ENCODE data around the gene NKX3-2. TPM values are rescaled to one million over a fixed set of nuclear protein-coding genes. Genes with fewer than 3 reads are reported as not detected.

NKX3-2 gene
- not detected in 2 replicates for total RNA-seq

GRCh38 chr4:13543839-13544605, at the start of gene NKX3-2:
Gene NKX3-2, minus strand, starts transcription at chr4:13544508. Its CDS starts 94 bp downstream, at chr4:13544414.
- Histone ChIP-seq H3K36me3 (ENCODE audit: control insufficient read depth, insufficient read depth, low read length) (no peaks in the 10 kb centered on the region), H3K4me3 (ENCODE audit: low read depth, low read length) (peak within 1 kb of the TSS; percentile 47), H3K27me3 (ENCODE audit: control insufficient read depth, insufficient read depth, low read length) (peaks cover 87% of the 10 kb centered on the region)
- DNase-seq (ENCODE audit: low read depth), result no peak
- no peak for TF ChIP-seq CTCF (IDR thresholded peaks at IDR 0.05; ENCODE audit: insufficient read depth, low read length, poor library complexity, severe bottlenecking)

GRCh38 chr4:13592220-13592619, 47.9 kb upstream of the NKX3-2 start:
- no peak for TF ChIP-seq CTCF (IDR thresholded peaks at IDR 0.05; ENCODE audit: insufficient read depth, low read length, poor library complexity, severe bottlenecking)
- Histone ChIP-seq H3K27me3 (ENCODE audit: control insufficient read depth, insufficient read depth, low read length) (no peaks in the 10 kb centered on the region), H3K4me3 (ENCODE audit: low read depth, low read length) (no peak overlapping the region), H3K36me3 (ENCODE audit: control insufficient read depth, insufficient read depth, low read length) (peaks cover 1% of the 10 kb centered on the region)
- no peak for DNase-seq (ENCODE audit: low read depth)

GRCh38 chr4:13590766-13591165, 46.5 kb upstream of the NKX3-2 start:
- DNase-seq (ENCODE audit: low read depth), result no peak
- no peak for TF ChIP-seq CTCF (IDR thresholded peaks at IDR 0.05; ENCODE audit: insufficient read depth, low read length, poor library complexity, severe bottlenecking)
- H3K27me3 ChIP-seq (ENCODE audit: control insufficient read depth, insufficient read depth, low read length), result no peaks in the 10 kb centered on the region

GRCh38 chr4:13588954-13589353, 44.6 kb upstream of the NKX3-2 start:
- H3K36me3 ChIP-seq (ENCODE audit: control insufficient read depth, insufficient read depth, low read length), result peaks cover 1% of the 10 kb centered on the region
- H3K4me3 ChIP-seq (ENCODE audit: low read depth, low read length), result no peak overlapping the region
- TF ChIP-seq CTCF (IDR thresholded peaks at IDR 0.05; ENCODE audit: insufficient read depth, low read length, poor library complexity, severe bottlenecking), result no peak
- no peaks in the 10 kb centered on the region for H3K27me3 ChIP-seq (ENCODE audit: control insufficient read depth, insufficient read depth, low read length)
- DNase-seq (ENCODE audit: low read depth), result no peak

More at GRCh38 chr4:13590766-13591165, 46.5 kb upstream of the NKX3-2 start:
- peaks cover 1% of the 10 kb centered on the region for H3K36me3 ChIP-seq (ENCODE audit: control insufficient read depth, insufficient read depth, low read length)
- H3K4me3 ChIP-seq (ENCODE audit: low read depth, low read length), result no peak overlapping the region

GRCh38 chr4:13584481-13584880, 40.2 kb upstream of the NKX3-2 start:
- DNase-seq (ENCODE audit: low read depth), result no peak
- TF ChIP-seq CTCF (IDR thresholded peaks at IDR 0.05; ENCODE audit: insufficient read depth, low read length, poor library complexity, severe bottlenecking), result no peak
- no peak overlapping the region for H3K4me3 ChIP-seq (ENCODE audit: low read depth, low read length)
- H3K36me3 ChIP-seq (ENCODE audit: control insufficient read depth, insufficient read depth, low read length), result peaks cover 3% of the 10 kb centered on the region
- H3K27me3 ChIP-seq (ENCODE audit: control insufficient read depth, insufficient read depth, low read length), result no peaks in the 10 kb centered on the region

GRCh38 chr4:13580036-13580435, 35.7 kb upstream of the NKX3-2 start:
- H3K36me3 ChIP-seq (ENCODE audit: control insufficient read depth, insufficient read depth, low read length), result peaks cover 1% of the 10 kb centered on the region

More at GRCh38 chr4:13580036-13580435, 35.7 kb upstream of the NKX3-2 start:
- Histone ChIP-seq H3K27me3 (ENCODE audit: control insufficient read depth, insufficient read depth, low read length) (no peaks in the 10 kb centered on the region), H3K4me3 (ENCODE audit: low read depth, low read length) (no peak overlapping the region)
- no peak for TF ChIP-seq CTCF (IDR thresholded peaks at IDR 0.05; ENCODE audit: insufficient read depth, low read length, poor library complexity, severe bottlenecking)
- no peak for DNase-seq (ENCODE audit: low read depth)

All from kidney epithelial cell (primary cell).